CD4-positive, alpha-beta T cell (primary cell): ENCODE data around the gene CSRNP3. TPM values are rescaled to one million over a fixed set of nuclear protein-coding genes. Genes with fewer than 3 reads are reported as not detected.

Experiments used
- ATAC-seq: fragments of 200-7000 bp; cut with Tn5 transposase; one replicate; pipeline ENCODE4 v1.10.0; 2022; ENCODE audit warnings: mild to moderate bottlenecking; ENCODE audit not compliant: poor library complexity
- CTCF ChIA-PET: fragments of 350-600 bp; sonication (Branson Sonifier 250); formaldehyde crosslinking; loops from one replicate; lab custom pipeline; 2021; ENCODE audit warnings: antibody characterized with exemption, inconsistent platforms; lab: Charles Lee
- POLR2A ChIA-PET: fragments of 350-600 bp; sonication (Branson Sonifier 250); formaldehyde crosslinking; loops from one replicate; lab custom pipeline; 2021; ENCODE audit warnings: antibody characterized with exemption, inconsistent platforms; lab: Charles Lee
- DNase-seq, 14 experiments: peaks; one replicate each; pipeline ENCODE4 v3.0.0-alpha.2; 2013 to 2020; ENCODE audit warnings: mixed read lengths in 2 of 14
- H3K27ac ChIP-seq, 2 donors: one replicate each; pipeline versions ENCODE4 v1.5.1 to v1.7.0; 2013; ENCODE audit warnings: low read length in 2 of 2, low read depth in 1 of 2, mild to moderate bottlenecking in 1 of 2
- H3K27me3 ChIP-seq, 2 experiments: 1 replicate in 1 of 2; 2 replicates in 1 of 2; pipeline versions ENCODE4 v1.6.1 to v1.7.0; 2013; ENCODE audit warnings: low read length in 2 of 2, control low read depth in 1 of 2, mild to moderate bottlenecking in 1 of 2, moderate library complexity in 1 of 2; ENCODE audit not compliant: insufficient read depth in 2 of 2, control insufficient read depth in 1 of 2
- H3K36me3 ChIP-seq: one replicate; pipeline ENCODE4 v1.6.1; 2013; ENCODE audit warnings: low read length, control low read depth; ENCODE audit not compliant: insufficient read depth
- H3K4me1 ChIP-seq: one replicate; pipeline ENCODE4 v1.6.1; 2013; ENCODE audit warnings: low read length, control low read depth; ENCODE audit not compliant: insufficient read depth
- H3K4me3 ChIP-seq: one replicate; pipeline ENCODE4 v1.5.1; 2013; ENCODE audit warnings: mild to moderate bottlenecking, low read length, moderate library complexity
- H3K9me3 ChIP-seq, 2 experiments: 1 replicate in 1 of 2; 2 replicates in 1 of 2; pipeline versions ENCODE4 v1.6.1 to v1.7.0; 2013; ENCODE audit warnings: low read length in 2 of 2, mild to moderate bottlenecking in 2 of 2, control low read depth in 1 of 2, moderate library complexity in 1 of 2; ENCODE audit not compliant: control insufficient read depth in 1 of 2, insufficient read depth in 1 of 2
- H3K27ac Mint-ChIP-seq: one replicate; pipeline ENCODE4 v1.8.0; 2020; ENCODE audit warnings: mixed read lengths
- H3K27me3 Mint-ChIP-seq: one replicate; pipeline ENCODE4 v1.8.0; 2021; ENCODE audit warnings: mixed read lengths
- H3K36me3 Mint-ChIP-seq: one replicate; pipeline ENCODE4 v1.8.0; 2021; ENCODE audit warnings: low read depth, mixed read lengths
- H3K4me1 Mint-ChIP-seq: one replicate; pipeline ENCODE4 v1.8.0; 2021; ENCODE audit warnings: low read depth, mixed read lengths
- H3K4me3 Mint-ChIP-seq: one replicate; pipeline ENCODE4 v1.8.0; 2020; ENCODE audit warnings: mild to moderate bottlenecking, mixed read lengths
- H3K9me3 Mint-ChIP-seq: one replicate; pipeline ENCODE4 v1.8.0; 2020; ENCODE audit warnings: mixed read lengths
- CTCF ChIP-seq: fragments of 200-600 bp; IDR thresholded peaks from one replicate; pipeline ENCODE4 v1.8.0; 2022; ENCODE audit warnings: antibody characterized with exemption, mild to moderate bottlenecking
- intact Hi-C, 2 experiments: fragments of 100-400 bp; cut with DNase I in 1 of 2; cut with micrococcal nuclease in 1 of 2; formaldehyde crosslinking; loops; one replicate each; pipeline versions ENCODE4 v1.15.1 to v1.9.0; 2023 to 2025; cut with DNase I, micrococcal nuclease
- total RNA-seq, 174 experiments: library from RNA in 2 of 174; stranded (reverse) in 2 of 174; gene quantifications; one replicate each; pipeline ENCODE4 v1.2.3 and lab custom pipeline; 2021 to 2026

The CSRNP3 gene
- total RNA-seq, 2 experiments from 2014 or later = not detected

DNA sequence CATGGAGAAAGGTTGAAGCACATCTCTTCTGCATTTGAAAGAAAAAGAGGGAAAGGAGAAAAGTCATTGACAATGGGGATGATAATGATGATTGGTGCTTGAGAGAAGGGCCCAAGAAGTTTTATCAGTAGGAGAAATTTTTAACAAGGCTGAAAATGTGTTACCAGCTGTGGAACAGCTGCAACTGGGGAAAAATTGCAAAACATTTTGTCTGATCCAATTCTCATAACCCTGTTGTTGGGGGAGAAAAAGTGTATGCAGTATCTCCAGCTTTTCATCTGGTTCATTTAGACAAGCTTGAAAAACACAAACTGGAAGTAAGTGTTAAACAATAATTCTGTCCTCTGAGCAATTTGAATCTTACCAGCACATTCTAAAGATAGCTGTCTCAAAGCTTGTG lies 92.7 kb downstream of the CSRNP3 start:
- intact Hi-C loops = no loop called here

GRCh38 chr2:165563468-165564225 lies 94.1 kb downstream of the CSRNP3 start:
- Histone ChIP-seq H3K4me3 (no peak overlapping the region), H3K9me3 (no peaks in the 10 kb centered on the region), H3K27me3 (no peaks in the 10 kb centered on the region), H3K27ac (no peak overlapping the region), H3K4me1 (no peaks in the 10 kb centered on the region), H3K36me3 (no peaks in the 10 kb centered on the region)
- no peak overlapping the region for H3K4me3 Mint-ChIP-seq
- intact Hi-C loops = no loop called here
- no peaks in the 10 kb centered on the region for H3K36me3 Mint-ChIP-seq
- ChIA-PET POLR2A (no interaction called here), CTCF (no interaction called here)
- no peak for ATAC-seq
- no peaks in the 10 kb centered on the region for H3K9me3 Mint-ChIP-seq
- DNase-seq = no peak
- no peaks in the 10 kb centered on the region for H3K4me1 Mint-ChIP-seq
- H3K27me3 Mint-ChIP-seq = no peaks in the 10 kb centered on the region
- no peak for TF ChIP-seq CTCF
- H3K27ac Mint-ChIP-seq = no peak overlapping the region

More for the DNA sequence above, 92.7 kb downstream of the CSRNP3 start:
- no peaks in the 10 kb centered on the region for H3K36me3 Mint-ChIP-seq
- DNase-seq (no peak), ATAC-seq (no peak)
- H3K4me1 Mint-ChIP-seq = no peaks in the 10 kb centered on the region
- Histone ChIP-seq H3K36me3 (no peaks in the 10 kb centered on the region), H3K27me3 (no peaks in the 10 kb centered on the region), H3K4me1 (no peaks in the 10 kb centered on the region), H3K27ac (no peak overlapping the region), H3K9me3 (no peaks in the 10 kb centered on the region), H3K4me3 (no peak overlapping the region)
- no peak for TF ChIP-seq CTCF
- POLR2A ChIA-PET = no interaction called here
- no peaks in the 10 kb centered on the region for H3K27me3 Mint-ChIP-seq
- H3K27ac Mint-ChIP-seq = no peak overlapping the region
- CTCF ChIA-PET = no interaction called here
- H3K4me3 Mint-ChIP-seq = no peak overlapping the region
- no peaks in the 10 kb centered on the region for H3K9me3 Mint-ChIP-seq

DNA sequence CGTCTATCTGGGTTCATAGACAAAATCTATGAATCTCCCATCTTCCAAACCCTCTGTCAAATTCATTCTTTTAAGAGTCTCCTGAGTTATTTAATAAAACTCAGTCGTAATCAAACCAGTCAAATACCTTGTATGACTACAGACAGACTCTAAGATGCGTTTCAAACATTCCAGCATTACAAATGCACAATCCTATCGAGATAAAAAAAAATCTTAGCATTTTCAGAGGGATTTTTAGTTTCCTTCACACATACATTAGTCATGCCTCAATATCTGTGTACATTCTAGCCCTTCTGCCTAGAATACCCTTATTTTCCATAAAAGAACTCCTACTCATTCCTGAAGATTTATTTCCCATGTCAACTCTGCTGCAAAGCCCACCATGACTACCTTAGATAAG lies 96.5 kb downstream of the CSRNP3 start:
- Mint-ChIP-seq H3K9me3 (no peaks in the 10 kb centered on the region), H3K36me3 (no peaks in the 10 kb centered on the region), H3K4me1 (no peaks in the 10 kb centered on the region), H3K4me3 (no peak overlapping the region), H3K27me3 (no peaks in the 10 kb centered on the region), H3K27ac (no peak overlapping the region)
- no peaks in the 10 kb centered on the region for H3K4me1 ChIP-seq
- CTCF ChIA-PET = no interaction called here
- POLR2A ChIA-PET = no interaction called here
- ATAC-seq (no peak), DNase-seq (no peak)
- no peaks in the 10 kb centered on the region for H3K36me3 ChIP-seq
- H3K27ac ChIP-seq = no peak overlapping the region
- no peaks in the 10 kb centered on the region for H3K9me3 ChIP-seq
- intact Hi-C loops = no loop called here
- no peaks in the 10 kb centered on the region for H3K27me3 ChIP-seq
- no peak for TF ChIP-seq CTCF
- H3K4me3 ChIP-seq = no peak overlapping the region
